H1 (cell line): ENCODE measurements around the gene PLOD1. TPM values are rescaled to one million over a fixed set of nuclear protein-coding genes. Genes with fewer than 3 reads are reported as not detected.
"Not testable (repeated sequence)": the region's sequence is repeated elsewhere in the genome, so short reads cannot be mapped to it uniquely, and the experiment has no call there.

Experiments
- CTCF ChIA-PET: fragments of 300-600 bp; sonication (Branson Sonifier 250); formaldehyde crosslinking; loops from one replicate; lab custom pipeline; 2021; ENCODE audit not compliant: partially characterized antibody; lab: Charles Lee
- POLR2A ChIA-PET: fragments of 300-600 bp; sonication (Branson Sonifier 250); formaldehyde crosslinking; loops from one replicate; lab custom pipeline; 2021; ENCODE audit warnings: inconsistent platforms; ENCODE audit not compliant: partially characterized antibody; lab: Charles Lee
- DNase-seq, 2 experiments: peaks; one replicate each; pipeline versions ENCODE4 v3.0.0 to v3.0.0-alpha.2; 2010 to 2022; ENCODE audit warnings: low spot score in 2 of 2, low read depth in 1 of 2, mixed read lengths in 1 of 2
- FAIRE-seq: peaks from 2 replicates; lab custom pipeline; 2011; peaks lifted over from hg19 to GRCh38; lab: Jason Lieb, UNC
- H2AFZ ChIP-seq: 2 replicates; pipeline ENCODE4 v1.8.1; 2012; ENCODE audit warnings: low read length, inconsistent platforms
- H2AK5ac ChIP-seq: 2 replicates; pipeline ENCODE4 v1.6.1; 2013; ENCODE audit warnings: low read depth, low read length
- H2BK120ac ChIP-seq: replicated peaks from 2 replicates; pipeline ENCODE3; 2013; ENCODE audit warnings: low read depth, low read length, inconsistent platforms
- H2BK12ac ChIP-seq: 2 replicates; pipeline ENCODE4 v1.6.1; 2013; ENCODE audit warnings: low read depth, low read length
- H2BK15ac ChIP-seq: 2 replicates; pipeline ENCODE4 v1.6.1; 2013; ENCODE audit warnings: low read length
- H2BK20ac ChIP-seq: 2 replicates; pipeline ENCODE4 v1.6.1; 2013; ENCODE audit warnings: low read length
- H2BK5ac ChIP-seq: 2 replicates; pipeline ENCODE4 v1.6.1; 2013; ENCODE audit warnings: low read depth, low read length
- H3K14ac ChIP-seq: 2 replicates; pipeline ENCODE4 v1.6.1; 2013; ENCODE audit warnings: inconsistent platforms; ENCODE audit not compliant: insufficient read length
- H3K18ac ChIP-seq: 2 replicates; pipeline ENCODE4 v1.6.1; 2013; ENCODE audit warnings: low read length; ENCODE audit errors: extremely low read depth
- H3K23ac ChIP-seq: 2 replicates; pipeline ENCODE4 v1.6.1; 2013; ENCODE audit warnings: inconsistent platforms; ENCODE audit not compliant: insufficient read length
- H3K23me2 ChIP-seq: 2 replicates; pipeline ENCODE4 v1.6.1; 2013; ENCODE audit warnings: low read depth, low read length
- H3K27ac ChIP-seq: 2 replicates; pipeline ENCODE4 v1.6.1; 2011; ENCODE audit warnings: low read depth, low read length, inconsistent platforms
- H3K27me3 ChIP-seq, 4 experiments: replicated peaks in 1 of 4; 1 replicate in 1 of 4; 2 replicates in 3 of 4; pipeline versions ENCODE4 v1.6.1 to v1.8.1; 2011 to 2013; ENCODE audit warnings: low read length in 3 of 4, mild to moderate bottlenecking in 3 of 4, inconsistent platforms in 2 of 4, mixed read lengths in 2 of 4, moderate library complexity in 1 of 4; ENCODE audit not compliant: control insufficient read depth in 3 of 4, insufficient read depth in 3 of 4; ENCODE audit errors: extremely low read depth in 1 of 4
- H3K36me3 ChIP-seq, 4 experiments: 2 replicates each; pipeline versions ENCODE4 v1.6.1 to v1.8.1; 2011 to 2013; ENCODE audit warnings: mild to moderate bottlenecking in 4 of 4, low read length in 3 of 4, moderate library complexity in 2 of 4, control low read depth in 1 of 4, inconsistent platforms in 1 of 4; ENCODE audit not compliant: insufficient read depth in 4 of 4, control insufficient read depth in 2 of 4
- H3K4ac ChIP-seq: replicated peaks from 2 replicates; pipeline ENCODE3; 2013; ENCODE audit warnings: low read length, low read depth, mixed read lengths, inconsistent platforms; ENCODE audit not compliant: insufficient read length
- H3K4me1 ChIP-seq, 4 experiments: replicated peaks in 1 of 4; 1 replicate in 1 of 4; 2 replicates in 3 of 4; pipeline versions ENCODE4 v1.6.1 to v1.8.1; 2011 to 2013; ENCODE audit warnings: low read length in 3 of 4, inconsistent platforms in 2 of 4, mixed read lengths in 1 of 4; ENCODE audit not compliant: insufficient read depth in 4 of 4, control insufficient read depth in 3 of 4
- H3K4me2 ChIP-seq, 2 experiments: 2 replicates each; pipeline versions ENCODE4 v1.6.1 to v1.8.1; 2011 to 2013; ENCODE audit warnings: low read depth in 2 of 2, low read length in 2 of 2, control low read depth in 1 of 2, inconsistent platforms in 1 of 2, mild to moderate bottlenecking in 1 of 2; ENCODE audit not compliant: insufficient read depth in 1 of 2
- H3K4me3 ChIP-seq, 4 experiments: fragments of 200-600, 300-600 bp in 1 of 4; sonication (generic), shearing (Covaris generic), sonication (Bioruptor Twin) in 1 of 4; 2 replicates each; pipeline versions ENCODE4 v1.5.1 to v1.8.1; 2011 to 2016; ENCODE audit warnings: low read length in 4 of 4, low read depth in 3 of 4, control low read depth in 2 of 4, inconsistent platforms in 2 of 4, mild to moderate bottlenecking in 2 of 4, mixed read lengths in 1 of 4, moderate library complexity in 1 of 4; ENCODE audit not compliant: insufficient read depth in 2 of 4; ENCODE audit errors: extremely low read depth in 1 of 4
- H3K56ac ChIP-seq: replicated peaks from 2 replicates; pipeline ENCODE3; 2013; ENCODE audit warnings: low read depth, mild to moderate bottlenecking, mixed read lengths, low read length, inconsistent platforms; ENCODE audit not compliant: insufficient read length
- H3K79me1 ChIP-seq: 2 replicates; pipeline ENCODE4 v1.6.1; 2013; ENCODE audit warnings: low read depth, low read length, control low read depth
- H3K79me2 ChIP-seq, 2 experiments: 2 replicates each; pipeline versions ENCODE4 v1.6.1 to v1.8.1; 2012 to 2013; ENCODE audit warnings: low read length in 2 of 2, mild to moderate bottlenecking in 2 of 2, inconsistent platforms in 1 of 2; ENCODE audit not compliant: insufficient read depth in 2 of 2, control insufficient read depth in 1 of 2
- H3K9ac ChIP-seq, 4 experiments: replicated peaks in 1 of 4; 1 replicate in 1 of 4; 2 replicates in 3 of 4; pipeline versions ENCODE4 v1.6.1 to v1.8.1; 2011 to 2013; ENCODE audit warnings: low read depth in 3 of 4, low read length in 3 of 4, control low read depth in 2 of 4, mild to moderate bottlenecking in 2 of 4, moderate library complexity in 2 of 4, inconsistent platforms in 1 of 4; ENCODE audit errors: extremely low read depth in 1 of 4
- H3K9me3 ChIP-seq, 2 experiments: 2 replicates each; pipeline versions ENCODE4 v1.6.1 to v1.8.1; 2012 to 2013; ENCODE audit warnings: mild to moderate bottlenecking in 2 of 2, moderate library complexity in 2 of 2, control low read depth in 1 of 2, inconsistent platforms in 1 of 2, low read depth in 1 of 2, low read length in 1 of 2, mixed read lengths in 1 of 2; ENCODE audit not compliant: insufficient read depth in 2 of 2
- H4K20me1 ChIP-seq, 2 experiments: replicated peaks in 1 of 2; 2 replicates each; pipeline versions ENCODE3 to v1.8.1; 2011 to 2013; ENCODE audit warnings: inconsistent platforms in 2 of 2, low read length in 2 of 2, mild to moderate bottlenecking in 1 of 2; ENCODE audit not compliant: insufficient read depth in 2 of 2, control insufficient read depth in 1 of 2
- H4K5ac ChIP-seq: 2 replicates; pipeline ENCODE4 v1.6.1; 2013; ENCODE audit warnings: low read length, low read depth, mixed read lengths, inconsistent platforms; ENCODE audit not compliant: insufficient read length
- H4K8ac ChIP-seq: 2 replicates; pipeline ENCODE4 v1.8.0; 2013; ENCODE audit warnings: mild to moderate bottlenecking, moderate library complexity, low read length, inconsistent platforms; ENCODE audit not compliant: insufficient read depth; ENCODE audit errors: extremely low read depth
- H4K91ac ChIP-seq: replicated peaks from 2 replicates; pipeline ENCODE3; 2013; ENCODE audit warnings: low read length, mixed read lengths, inconsistent platforms; ENCODE audit not compliant: insufficient read length
- WGBS, 2 experiments: shearing (Covaris generic) in 1 of 2; methylation state at CpG; one replicate each; pipeline versions ENCODE4 v1.1.6 to v1.1.7; 2013 to 2015; ENCODE audit warnings: low lambda C conversion rate in 2 of 2, mixed read lengths in 2 of 2, inconsistent platforms in 1 of 2, low coverage in 1 of 2, missing lambda C conversion rate in 1 of 2; ENCODE audit not compliant: insufficient replicate concordance in 2 of 2, insufficient coverage in 1 of 2, insufficient read length in 1 of 2; ENCODE audit errors: extremely low coverage in 1 of 2, missing lambda C conversion rate in 1 of 2; 5-methylcytosine and 5-hydroxymethylcytosine counted together
- polyA plus RNA-seq, 7 experiments: library from polyadenylated mRNA; depleted of rRNA in 3 of 7; stranded (reverse) in 5 of 7; unstranded in 2 of 7; fragments of >200 nt in 5 of 7; fragments of 200-250 nt in 2 of 7; gene quantifications; 1 replicate in 5 of 7; 2 replicates in 1 of 7; 4 replicates in 1 of 7; pipeline versions ENCODE4 v1.2.1 to v1.2.3, GENCODE V29; 2011 to 2013; ENCODE audit warnings: missing spikeins in 2 of 7, mixed read lengths in 2 of 7
- total RNA-seq: library from RNA; stranded (reverse); fragmentation: NEBNext Ultra II Directional; extraction: Animal tissue kit (Norgen Biotek cat#: 25700); gene quantifications from 2 replicates; pipeline ENCODE4 v1.2.1, GENCODE V29; 2021

Gene PLOD1
- total and polyA plus RNA-seq, 2 of the 8 experiments (the other 6 are each of a cell fraction or from before 2014, with no cell fraction given): 44.9 to 51.8 TPM

DNA sequence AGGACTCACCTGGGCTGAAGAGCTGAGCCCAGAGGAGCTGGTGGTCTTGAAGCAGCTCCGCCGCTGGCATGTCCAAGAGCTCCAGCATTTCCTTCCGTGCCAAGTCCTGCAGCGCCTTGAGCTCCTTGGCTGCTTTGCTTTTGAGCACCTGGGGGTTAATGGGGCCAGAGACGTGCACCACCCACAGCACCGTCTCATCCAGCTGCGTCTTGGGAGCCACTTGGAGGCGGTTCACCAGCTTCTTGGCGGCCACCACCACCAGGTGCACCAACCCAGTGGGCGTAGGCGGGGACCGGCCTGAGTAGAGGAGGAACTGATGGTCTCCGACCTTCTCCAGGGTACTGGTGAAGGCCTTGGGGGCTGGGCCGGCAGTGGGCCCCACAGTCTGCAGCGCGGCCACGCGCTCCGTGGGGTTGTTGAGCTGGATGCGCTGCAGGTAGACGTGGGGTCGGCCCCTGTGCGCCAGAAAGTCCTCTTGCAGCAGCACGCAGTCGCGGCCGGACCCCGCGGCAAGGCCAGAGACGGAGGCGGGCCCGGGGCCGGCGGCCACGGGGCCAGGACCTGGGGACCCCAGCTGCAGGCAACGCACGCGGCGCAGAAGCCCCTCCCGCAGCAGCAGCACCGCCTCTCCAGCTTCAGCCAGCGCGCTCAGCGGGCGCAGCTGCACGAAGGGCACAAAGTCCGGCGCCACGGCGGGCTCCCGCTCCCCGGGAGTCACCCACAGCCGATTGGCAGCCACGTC, 9.2 kb upstream of the PLOD1 start:
- Histone ChIP-seq H3K79me1 (peaks cover 14% of the 10 kb centered on the region), H3K36me3 (peaks cover 5 to 18% (median 14%) of the 10 kb centered on the region in 4 experiments; a peak in 5 of 8 replicates), H3K4me3 (peak overlapping the region; percentile 45 to 53 (median 48)), H3K4me2 (peak overlapping the region; percentile 73 to 79), H4K20me1 (peaks cover 6 to 16% of the 10 kb centered on the region in 2 experiments), H3K79me2 (peaks cover 4 to 23% of the 10 kb centered on the region in 2 experiments; a peak in 3 of 4 replicates), H3K9ac (peak overlapping the region in 2 of 4 experiments; percentile 51 to 59; a peak in 3 of 7 replicates)
- FAIRE-seq, H2BK5ac ChIP-seq, H3K23me2 ChIP-seq, DNase-seq, H4K91ac ChIP-seq, H3K4me1 ChIP-seq, H2AK5ac ChIP-seq, H4K5ac ChIP-seq, H3K18ac ChIP-seq, H2BK15ac ChIP-seq, H3K23ac ChIP-seq, H2AFZ ChIP-seq, H2BK20ac ChIP-seq, H4K8ac ChIP-seq, H3K56ac ChIP-seq, H3K27ac ChIP-seq, H3K4ac ChIP-seq, H2BK120ac ChIP-seq, H3K14ac ChIP-seq, H2BK12ac ChIP-seq, H3K9me3 ChIP-seq, H3K27me3 ChIP-seq: not testable (repeated sequence)
- POLR2A ChIA-PET: interaction anchor here (1.2 to 2.2 kb wide), 5 partner anchors 10 to 97 kb away, joined by 3 to 56 read pairs (median 6); partner anchors contain the start of genes MFN2 and PLOD1
- CTCF ChIA-PET: interaction anchor here (0.9 kb wide), 1 partner anchor 41 kb away, joined by 3 read pairs; no protein-coding TSS in a partner anchor
- 21% methylated on average over 24 of the region's 54 CpGs; no CpG with 5 or more reads in 1 of the 2 experiments for WGBS, 2 experiments
